ENCODE results near the gene ZKSCAN1. TPM values are rescaled to one million over a fixed set of nuclear protein-coding genes. Genes with fewer than 3 reads are reported as not detected.

The ZKSCAN1 gene
- total RNA-seq, 1 donor from 2014 or later: 36.6 TPM

DNA sequence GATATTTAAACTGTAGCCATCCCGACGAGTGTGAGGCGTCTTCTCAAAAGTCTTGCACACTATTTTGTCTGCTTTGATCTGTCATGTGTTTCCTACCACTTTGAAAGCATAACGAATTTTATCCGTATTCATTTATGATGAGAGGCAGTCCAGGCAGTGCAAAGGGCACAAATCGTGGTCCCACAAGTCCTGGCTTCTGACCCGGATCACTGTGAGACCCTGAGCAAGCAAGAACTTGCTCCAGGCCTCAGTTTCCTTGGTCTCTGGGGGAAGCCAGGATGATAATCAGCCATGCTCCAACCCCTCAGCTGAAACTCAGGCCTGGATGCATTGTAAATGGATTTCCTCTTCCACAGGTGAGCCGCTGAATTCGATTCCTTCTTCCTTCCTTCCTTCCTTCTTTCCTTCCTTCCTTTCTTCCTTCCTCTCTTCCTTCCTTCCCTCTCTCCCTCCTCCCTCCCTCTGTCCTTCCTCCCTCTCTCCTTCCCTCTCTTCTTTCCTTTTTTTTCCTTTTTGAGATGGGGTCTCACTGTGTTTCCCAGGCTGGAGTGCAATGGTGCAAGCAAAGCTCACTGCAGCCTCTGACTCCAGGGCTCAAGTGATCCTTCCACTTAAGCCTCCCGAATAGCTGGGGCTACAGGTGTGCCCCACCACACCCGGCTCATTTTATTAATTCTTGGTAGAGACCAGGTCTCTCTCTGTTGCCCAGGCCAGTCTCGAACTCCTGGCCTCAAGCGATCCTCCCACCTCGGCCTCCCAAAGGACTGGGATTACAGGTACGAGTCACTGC, 18.4 kb upstream of the ZKSCAN1 start:
- Histone ChIP-seq H3K4me3 (peak overlapping the region; percentile 49 to 53), H3K27ac (peak overlapping the region; percentile 72), H3K27me3 (no peaks in the 10 kb centered on the region), H3K36me3 (no peaks in the 10 kb centered on the region), H3K9me3 (no peaks in the 10 kb centered on the region), H3K4me1 (peaks cover 20% of the 10 kb centered on the region)
- TF ChIP-seq CTCF (IDR thresholded peaks at IDR 0.05) (no peak), POLR2AphosphoS5 (IDR thresholded peaks at IDR 0.05; ENCODE audit: insufficient read depth in 1 of 2, low read depth in 1 of 2) (no peak), POLR2A (IDR thresholded peaks at IDR 0.05) (no peak)
- intact Hi-C loops (cut with DNase I): no loop called here
- DNase-seq (ENCODE audit: extremely low spot score in 2 of 2): no peak

DNA sequence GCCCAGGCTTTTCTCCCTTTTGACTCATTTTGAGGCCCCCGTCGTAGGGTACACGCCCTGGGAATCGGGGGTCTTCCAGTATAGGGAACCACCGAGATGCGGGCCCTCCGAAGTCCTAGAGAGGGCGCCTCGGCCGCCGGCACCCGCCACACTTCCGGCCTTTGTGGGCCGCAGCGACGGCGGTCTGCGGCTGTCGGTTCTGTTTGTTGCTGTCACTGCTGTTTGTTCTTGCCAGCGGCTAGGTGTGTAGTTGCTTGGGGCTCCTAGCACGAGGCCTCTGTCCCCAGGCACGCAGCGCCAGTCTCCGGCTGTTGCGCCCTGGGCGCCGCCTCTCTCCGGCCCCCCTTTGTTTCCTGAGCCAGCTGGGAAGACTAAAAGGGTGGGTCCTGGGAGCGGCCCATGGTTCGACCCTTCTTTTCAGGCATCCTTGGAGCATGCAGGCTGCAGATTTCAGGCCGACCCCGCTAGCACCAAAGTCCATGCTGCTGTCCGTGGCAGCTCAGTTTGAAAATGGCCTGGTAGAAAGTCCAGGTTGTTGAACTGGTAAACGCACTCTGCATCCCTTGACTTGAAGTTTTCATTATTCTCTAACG, 17.8 kb upstream of the ZKSCAN1 start:
- intact Hi-C loops (cut with DNase I): no loop called here
- DNase-seq (ENCODE audit: extremely low spot score in 2 of 2): no peak
- H3K4me1 ChIP-seq: peaks cover 20% of the 10 kb centered on the region

DNA sequence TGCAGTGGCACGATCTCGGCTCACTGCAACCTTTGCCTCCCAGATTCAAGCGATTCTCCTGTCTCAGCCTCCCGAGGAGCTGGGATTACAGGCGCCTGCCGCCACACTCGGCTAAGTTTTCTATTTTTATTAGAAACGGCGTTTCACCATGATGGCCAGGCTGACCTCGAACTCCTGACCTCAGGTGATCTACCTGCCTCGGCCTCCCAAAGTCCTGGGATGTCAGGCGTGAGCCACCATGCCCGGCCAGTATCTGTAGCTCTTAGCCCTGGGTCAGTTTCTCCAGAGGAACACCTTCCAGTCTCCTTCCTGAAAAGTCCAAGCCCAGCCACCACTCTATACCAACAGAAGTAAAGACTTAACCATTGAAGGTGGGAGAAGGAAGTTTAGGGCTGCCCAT, 15.2 kb upstream of the ZKSCAN1 start:
- Histone ChIP-seq H3K4me3 (no peak overlapping the region), H3K36me3 (no peaks in the 10 kb centered on the region), H3K27ac (no peak overlapping the region), H3K9me3 (no peaks in the 10 kb centered on the region), H3K4me1 (peaks cover 10% of the 10 kb centered on the region), H3K27me3 (no peaks in the 10 kb centered on the region)
- intact Hi-C loops (cut with DNase I): no loop called here
- DNase-seq (ENCODE audit: extremely low spot score in 2 of 2): no peak
- TF ChIP-seq POLR2A (IDR thresholded peaks at IDR 0.05) (no peak), POLR2AphosphoS5 (IDR thresholded peaks at IDR 0.05; ENCODE audit: insufficient read depth in 1 of 2, low read depth in 1 of 2) (no peak), CTCF (IDR thresholded peaks at IDR 0.05) (no peak)

More for the DNA sequence above, 17.8 kb upstream of the ZKSCAN1 start:
- peak overlapping the region; percentile 49 to 53 for H3K4me3 ChIP-seq
- no peaks in the 10 kb centered on the region for H3K36me3 ChIP-seq
- H3K27me3 ChIP-seq: no peaks in the 10 kb centered on the region
- H3K9me3 ChIP-seq: no peaks in the 10 kb centered on the region
- TF ChIP-seq POLR2AphosphoS5 (IDR thresholded peaks at IDR 0.05; ENCODE audit: insufficient read depth in 1 of 2, low read depth in 1 of 2) (peak in 1 of 2 donors; percentile 63), POLR2A (IDR thresholded peaks at IDR 0.05) (no peak), CTCF (IDR thresholded peaks at IDR 0.05) (no peak)
- H3K27ac ChIP-seq: peak overlapping the region; percentile 72

DNA sequence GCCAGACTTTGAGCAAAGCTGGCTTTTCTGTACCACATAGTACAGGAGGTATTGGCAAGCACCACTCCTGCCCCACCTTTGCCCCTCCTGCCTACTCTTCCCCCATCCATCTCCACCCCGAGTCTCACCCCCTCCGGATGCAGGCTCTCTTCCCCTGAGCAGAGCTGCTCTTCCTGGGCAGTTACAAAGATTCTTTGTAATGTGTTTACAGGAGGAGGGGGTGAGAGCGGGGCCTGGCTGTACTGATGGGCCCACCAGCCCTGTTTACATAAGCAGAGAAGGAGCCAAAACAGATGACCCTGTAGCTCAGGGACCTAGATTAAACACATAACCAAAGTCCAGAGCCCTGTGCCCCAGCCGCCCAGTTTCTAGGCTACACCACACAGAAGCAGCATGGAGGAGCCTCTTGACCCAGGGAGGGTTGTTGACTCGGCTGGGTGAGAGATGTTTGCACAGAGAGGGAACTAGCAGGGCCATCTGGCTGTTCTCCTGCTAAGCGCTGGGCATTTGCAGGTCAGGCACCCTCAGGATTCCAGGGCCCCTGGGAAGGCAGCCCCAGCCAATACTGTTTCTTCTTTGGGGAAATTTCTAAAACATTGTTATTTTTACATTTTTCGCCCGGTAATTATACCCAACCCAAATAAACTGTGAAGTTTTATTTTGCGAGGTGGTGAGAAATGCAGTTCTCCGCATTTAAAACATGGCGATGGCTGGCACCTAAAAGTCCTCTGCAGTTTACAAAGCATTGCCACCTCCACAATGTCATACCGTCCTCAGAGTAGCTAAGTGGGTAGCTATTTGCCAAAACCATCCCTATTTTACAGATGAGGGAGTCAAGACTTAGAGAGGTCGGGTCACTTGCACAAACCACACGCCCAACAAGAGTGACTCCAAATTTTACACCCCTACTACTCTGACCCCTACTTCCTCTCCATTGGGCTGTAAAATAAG, 11.4 kb upstream of the ZKSCAN1 start:
- no peak overlapping the region for H3K27ac ChIP-seq
- no peak for DNase-seq (ENCODE audit: extremely low spot score in 2 of 2)
- no peaks in the 10 kb centered on the region for H3K36me3 ChIP-seq
- H3K27me3 ChIP-seq: no peaks in the 10 kb centered on the region
- TF ChIP-seq POLR2A (IDR thresholded peaks at IDR 0.05) (no peak), POLR2AphosphoS5 (IDR thresholded peaks at IDR 0.05; ENCODE audit: insufficient read depth in 1 of 2, low read depth in 1 of 2) (no peak), CTCF (IDR thresholded peaks at IDR 0.05) (no peak)
- H3K9me3 ChIP-seq: no peaks in the 10 kb centered on the region
- intact Hi-C loops (cut with DNase I): no loop called here
- no peaks in the 10 kb centered on the region for H3K4me1 ChIP-seq
- no peak overlapping the region for H3K4me3 ChIP-seq
